ENCODE data around the gene ZNFX1.
"Not testable (repeated sequence)": the region's sequence is repeated elsewhere in the genome, so short reads cannot be mapped to it uniquely, and the experiment has no call there.

The ZNFX1 gene

DNA sequence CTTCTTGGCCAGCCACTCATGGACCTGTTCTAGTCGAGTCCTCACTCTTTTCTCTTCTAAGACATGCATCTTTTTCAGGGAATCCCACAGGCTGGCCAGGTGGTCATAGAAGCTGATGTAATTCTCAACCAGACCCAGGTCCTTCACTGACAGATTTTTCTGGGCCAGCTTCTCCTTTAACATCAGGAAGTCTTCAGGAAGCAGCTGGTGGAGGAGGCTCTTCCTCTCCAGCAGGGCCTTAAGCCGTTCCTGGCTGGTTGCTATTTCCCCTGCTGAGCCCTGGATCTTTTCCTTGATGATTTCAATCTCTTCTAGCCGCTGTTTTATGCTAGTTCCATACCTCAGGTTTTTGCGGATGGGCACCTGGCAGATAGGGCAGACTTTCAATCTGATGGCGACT lies 30.1 kb downstream of the ZNFX1 start:
- no peak for DNase-seq

DNA sequence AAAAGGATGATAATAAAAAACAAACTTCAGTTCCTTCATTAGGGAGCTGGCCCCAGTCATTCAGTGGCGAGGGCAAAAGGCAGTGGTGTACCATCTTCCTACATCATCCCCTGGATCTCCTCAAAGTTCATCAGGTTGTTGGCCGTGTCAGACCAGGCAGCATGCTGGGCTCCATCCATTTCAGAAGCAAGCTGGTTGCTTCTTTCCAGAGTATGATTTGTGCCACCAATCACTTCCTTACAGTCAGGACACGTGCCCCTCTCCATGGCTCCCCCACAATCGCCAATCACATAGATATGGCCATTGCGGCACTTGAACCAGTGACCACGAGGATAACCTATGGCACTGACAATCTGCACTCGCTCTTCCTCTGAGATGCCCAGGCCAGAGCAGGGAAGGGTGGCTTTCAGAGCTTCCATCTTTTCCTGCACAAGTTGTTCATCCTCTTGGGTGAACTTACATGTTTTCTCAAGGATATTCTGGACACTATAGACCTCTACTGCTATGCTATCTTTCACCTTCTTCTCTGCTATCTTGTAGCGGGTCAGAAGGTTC lies 30.6 kb downstream of the ZNFX1 start:
- DNase-seq, result no peak

DNA sequence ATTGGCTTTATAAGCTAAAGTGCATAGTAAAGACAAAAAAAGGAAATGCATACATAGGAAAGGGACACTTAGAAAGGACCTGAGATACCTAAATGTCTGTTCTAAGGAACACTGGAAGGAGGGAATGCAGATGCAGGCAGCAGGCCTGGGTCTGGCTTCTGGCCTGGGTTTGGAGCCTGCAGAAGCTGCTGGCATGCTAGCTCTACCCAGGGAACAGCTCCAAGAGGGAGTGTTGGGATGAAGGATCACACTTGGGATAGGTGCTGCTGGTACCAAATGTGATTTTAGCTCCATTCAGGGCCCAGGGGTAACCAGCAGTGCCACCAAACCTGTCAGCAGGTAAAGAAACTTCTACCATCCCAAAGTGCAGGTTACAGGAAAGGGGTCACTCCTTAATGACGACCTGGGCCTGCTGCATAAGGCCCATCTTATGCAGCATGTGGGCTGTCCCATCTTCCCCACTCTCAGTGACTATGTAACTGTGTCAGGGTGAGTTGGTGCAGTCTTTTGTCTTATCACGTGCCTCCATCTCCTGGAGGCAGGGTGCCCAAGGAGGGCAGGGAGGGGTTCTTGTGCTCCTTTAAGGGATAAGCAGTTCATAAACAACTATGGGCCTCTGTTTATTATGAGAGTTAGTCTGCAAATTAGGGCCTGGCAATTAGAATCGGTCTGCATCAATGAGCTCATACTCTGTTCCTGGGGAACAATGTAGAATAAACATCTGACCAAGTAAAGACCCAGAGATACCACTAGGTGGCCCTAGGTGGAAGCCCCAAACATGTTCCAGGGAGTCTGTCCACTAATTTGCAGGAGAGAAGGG lies 31.7 kb downstream of the ZNFX1 start:
- peak; percentile 15 for DNase-seq

DNA sequence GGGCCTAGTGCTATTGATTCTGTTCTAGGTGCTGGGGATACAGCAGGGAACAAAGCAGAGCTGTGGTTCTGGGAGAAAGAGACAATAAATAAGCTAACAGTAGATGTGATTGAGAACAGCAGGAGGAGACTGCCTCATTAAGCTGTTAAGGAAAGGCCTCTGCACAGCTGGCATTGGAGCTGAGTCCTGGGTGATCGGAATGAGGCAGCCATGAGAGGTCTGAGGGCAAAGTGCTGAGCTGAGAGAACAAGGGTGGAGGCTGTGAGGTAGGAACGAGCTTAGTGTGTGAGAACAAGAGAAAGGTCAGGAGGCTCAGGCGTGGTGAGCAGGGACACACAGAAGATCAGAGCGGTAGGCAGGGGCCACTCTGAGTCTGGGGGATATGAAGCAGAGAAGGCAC lies 40.3 kb downstream of the ZNFX1 start:
- DNase-seq, result no peak

GRCh38 chr20:49236301-49236700 lies 41.6 kb downstream of the ZNFX1 start:
- DNase-seq, result no peak

- DNase-seq, result no peak
Observed at GRCh38 chr20:49234831-49235230, 43.0 kb downstream of the ZNFX1 start.

DNA sequence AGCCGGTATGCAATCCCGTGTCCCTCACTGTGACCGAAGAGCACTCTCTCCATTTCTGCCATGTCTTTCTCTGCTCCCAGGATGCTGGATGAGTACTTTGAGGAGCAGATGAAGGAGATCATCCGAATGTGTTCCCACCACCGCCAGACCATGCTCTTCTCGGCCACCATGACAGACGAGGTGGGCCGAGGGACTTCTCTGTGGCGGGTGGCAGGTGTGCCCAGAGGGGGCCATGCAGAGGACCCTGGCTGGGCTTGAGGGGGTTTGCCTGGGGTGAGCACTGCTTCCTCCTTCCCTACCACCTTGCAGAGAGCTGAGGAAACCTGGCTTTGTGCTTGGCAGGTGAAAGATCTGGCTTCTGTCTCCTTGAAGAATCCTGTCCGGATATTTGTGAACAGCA lies 44.6 kb downstream of the ZNFX1 start:
- no peak for DNase-seq

DNA sequence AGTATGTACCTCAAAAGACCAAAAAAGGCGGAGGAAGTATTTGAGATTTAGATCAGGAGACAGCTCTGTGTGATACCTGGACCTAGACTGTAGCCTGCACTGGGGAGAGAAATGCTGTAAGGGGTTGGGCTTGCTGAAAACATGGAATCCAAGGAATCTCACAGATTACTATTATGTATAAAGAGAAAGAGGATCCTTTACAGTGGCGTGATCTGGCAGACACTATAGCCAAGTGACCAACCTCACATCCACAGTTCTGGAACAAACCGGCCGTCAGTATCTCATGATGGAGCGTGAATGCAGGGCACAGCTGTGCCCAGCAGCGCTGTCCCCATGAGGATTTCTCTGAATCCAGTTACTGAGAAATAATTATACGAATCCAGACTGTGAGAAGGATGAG lies 46.4 kb downstream of the ZNFX1 start:
- DNase-seq, result no peak

GRCh38 chr20:49230561-49231133 lies 47.2 kb downstream of the ZNFX1 start:
- no peak for DNase-seq

GRCh38 chr20:49230021-49230420 lies 47.8 kb downstream of the ZNFX1 start:
- no peak for DNase-seq

- no peak for DNase-seq
Observed at GRCh38 chr20:49229381-49229780, 48.5 kb downstream of the ZNFX1 start.

- no peak for DNase-seq
Observed at GRCh38 chr20:49228676-49229075, 49.2 kb downstream of the ZNFX1 start.

GRCh38 chr20:49225896-49226295 lies 52.0 kb downstream of the ZNFX1 start:
- no peak for DNase-seq

GRCh38 chr20:49219924-49220831 lies 57.7 kb downstream of the ZNFX1 start:
- no peak for DNase-seq

- DNase-seq, result peak; percentile 99
Observed at GRCh38 chr20:49219091-49219923, 58.5 kb downstream of the ZNFX1 start, which contains the start of gene DDX27. TSS of gene DDX27 (plus strand) at chr20:49219416. CDS start at chr20:49219449, 33 bp downstream.

- DNase-seq, result not testable (repeated sequence)
Observed at GRCh38 chr20:49218739-49219090, 59.1 kb downstream of the ZNFX1 start.

DNA sequence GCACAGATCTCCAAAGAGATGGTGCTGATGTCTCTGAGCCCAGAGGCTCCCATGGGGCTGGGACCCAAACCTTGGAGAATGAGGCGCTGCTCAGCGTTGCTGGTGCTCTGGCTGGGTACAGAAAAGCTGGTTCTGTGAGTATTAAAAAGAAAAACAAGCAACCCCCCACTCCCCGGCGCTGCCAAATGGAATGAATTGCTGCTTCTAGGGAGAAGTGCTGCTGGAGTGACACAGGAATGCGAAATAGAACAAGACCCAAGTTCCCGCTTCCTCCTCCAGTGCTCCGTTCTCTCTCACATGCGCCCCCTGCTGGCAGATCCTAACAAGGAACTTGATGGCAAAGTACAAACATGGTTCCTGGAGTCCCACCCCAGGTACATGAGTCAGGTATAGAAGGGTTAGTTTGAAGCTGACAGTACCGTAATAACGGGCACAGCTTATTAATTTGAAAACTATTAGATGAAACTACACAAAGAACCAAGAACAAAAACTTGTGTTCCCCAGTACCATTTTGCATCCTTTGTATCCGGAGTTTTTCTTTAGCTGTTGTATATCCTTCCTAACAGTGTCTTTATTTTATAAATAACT lies 60.8 kb downstream of the ZNFX1 start:
- peak; percentile 88 for DNase-seq

- no peak for DNase-seq
Observed at GRCh38 chr20:49215232-49215631, 62.6 kb downstream of the ZNFX1 start.

DNA sequence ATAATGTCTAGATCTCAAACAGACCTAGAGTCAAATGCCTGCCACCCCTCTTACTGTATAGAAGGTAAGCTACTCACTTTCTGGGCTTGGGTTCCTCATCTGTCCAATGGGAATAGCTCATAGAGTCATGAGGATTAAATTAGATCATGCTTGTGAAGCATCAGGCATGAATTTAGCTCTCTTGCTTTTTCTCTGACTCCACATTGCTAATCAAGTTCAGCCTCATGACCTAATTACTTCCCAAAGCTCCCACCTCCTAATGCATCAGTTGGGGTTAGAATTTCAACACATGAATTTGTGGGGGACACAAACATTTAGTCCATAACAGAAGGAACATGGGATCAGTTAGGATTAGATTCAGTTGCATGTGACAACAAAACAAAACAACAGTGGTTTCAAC lies 63.3 kb downstream of the ZNFX1 start:
- DNase-seq, result no peak

GRCh38 chr20:49210757-49211110 lies 67.1 kb downstream of the ZNFX1 start:
- no peak for DNase-seq

- DNase-seq, result peak; percentile 77
Observed at GRCh38 chr20:49210101-49210756, 67.6 kb downstream of the ZNFX1 start.

- no peak for DNase-seq
Observed at GRCh38 chr20:49207076-49207475, 70.8 kb downstream of the ZNFX1 start.

All from NCI-H526 treated with DMSO at 0.1 percent for 48 hours (cell line).